Embryonic facial prominence (tissue), 1 donor: Measurements from ENCODE around the gene COX8C.

Experiments used
- DNase-seq: peaks from one replicate; pipeline ENCODE4 v3.0.0-alpha.2; 2016; ENCODE audit errors: extremely low spot score

The COX8C gene, protein sequence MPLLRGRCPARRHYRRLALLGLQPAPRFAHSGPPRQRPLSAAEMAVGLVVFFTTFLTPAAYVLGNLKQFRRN

DNA sequence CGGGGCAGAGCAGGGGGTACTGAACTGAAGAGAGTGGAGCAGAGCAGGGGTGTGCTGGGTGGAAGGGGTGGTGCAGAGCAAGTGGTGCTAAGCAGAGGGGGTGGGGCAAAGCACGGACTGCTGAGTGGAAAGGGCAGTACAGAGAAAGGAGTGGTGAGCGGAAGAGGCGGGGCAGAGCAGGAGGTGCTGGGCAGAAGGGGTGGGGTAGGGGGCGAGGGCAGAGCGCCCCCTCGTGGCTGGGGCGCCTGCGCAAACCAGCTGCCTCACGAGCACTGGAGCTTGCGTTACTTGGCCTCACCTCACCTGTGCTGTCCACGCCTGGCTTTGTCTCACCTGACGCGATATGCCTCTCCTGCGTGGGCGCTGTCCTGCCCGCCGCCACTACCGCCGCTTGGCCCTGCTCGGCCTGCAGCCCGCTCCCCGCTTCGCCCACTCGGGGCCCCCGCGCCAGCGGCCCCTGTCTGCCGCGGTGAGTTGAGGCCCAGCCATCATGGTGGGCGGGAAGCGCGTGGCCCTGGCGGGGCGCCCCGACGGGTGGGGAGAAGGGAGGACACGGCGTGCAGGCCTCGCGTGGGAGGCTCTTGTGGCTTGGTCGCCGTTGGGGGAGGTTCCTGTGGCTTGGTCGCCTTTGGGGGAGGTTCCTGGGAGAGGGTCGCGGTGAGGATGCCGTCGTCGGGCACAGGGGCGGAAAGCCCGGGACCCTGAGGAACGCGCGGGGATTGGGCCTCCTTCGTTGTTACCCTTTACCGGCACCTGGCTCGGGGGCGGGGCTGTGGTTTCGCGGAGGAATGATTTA lies at the start of gene COX8C:
COX8C (plus strand) TSS at position 257 of the 796 bp plus-strand sequence; CDS start at position 344, 87 bp downstream.
- no peak for DNase-seq

DNA sequence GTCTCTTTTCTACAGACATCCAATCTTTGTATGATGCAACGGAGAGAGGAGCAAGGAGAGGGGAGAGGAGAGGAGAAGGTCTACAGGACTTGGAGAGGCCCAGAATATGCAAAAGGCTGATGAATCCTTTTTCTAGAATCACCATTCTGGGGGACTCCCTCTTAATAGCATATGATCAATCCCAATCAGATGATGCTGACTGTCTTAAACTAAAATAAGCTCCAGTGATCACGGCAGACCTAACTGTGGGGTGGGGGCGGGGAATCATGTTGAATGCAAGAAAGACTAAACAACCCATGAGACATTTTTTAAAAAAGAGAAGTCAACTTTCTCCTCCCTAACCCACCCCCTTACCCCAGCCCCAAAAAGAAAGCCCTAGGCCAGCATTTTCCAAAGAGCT lies 47.6 kb upstream of the COX8C start:
- DNase-seq = no peak

DNA sequence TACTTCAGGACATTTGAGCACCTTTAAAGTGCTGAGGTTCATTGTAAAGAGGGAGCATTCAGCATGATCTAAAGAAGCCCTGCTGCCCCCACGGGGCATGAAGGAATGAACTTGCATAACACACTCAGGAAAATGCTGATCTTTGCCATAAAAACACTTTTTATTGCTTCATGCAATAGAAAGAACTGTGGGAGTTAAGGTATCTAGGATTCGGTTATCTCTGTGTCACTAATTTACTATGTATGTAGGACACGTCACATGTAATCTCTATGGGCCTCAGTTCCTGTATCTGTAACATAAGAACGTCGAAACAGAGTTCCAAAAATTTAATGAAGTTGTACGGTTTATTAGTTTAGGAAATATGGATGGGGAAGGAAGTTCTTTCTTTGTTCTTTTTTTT lies 47.1 kb upstream of the COX8C start:
- no peak for DNase-seq

DNA sequence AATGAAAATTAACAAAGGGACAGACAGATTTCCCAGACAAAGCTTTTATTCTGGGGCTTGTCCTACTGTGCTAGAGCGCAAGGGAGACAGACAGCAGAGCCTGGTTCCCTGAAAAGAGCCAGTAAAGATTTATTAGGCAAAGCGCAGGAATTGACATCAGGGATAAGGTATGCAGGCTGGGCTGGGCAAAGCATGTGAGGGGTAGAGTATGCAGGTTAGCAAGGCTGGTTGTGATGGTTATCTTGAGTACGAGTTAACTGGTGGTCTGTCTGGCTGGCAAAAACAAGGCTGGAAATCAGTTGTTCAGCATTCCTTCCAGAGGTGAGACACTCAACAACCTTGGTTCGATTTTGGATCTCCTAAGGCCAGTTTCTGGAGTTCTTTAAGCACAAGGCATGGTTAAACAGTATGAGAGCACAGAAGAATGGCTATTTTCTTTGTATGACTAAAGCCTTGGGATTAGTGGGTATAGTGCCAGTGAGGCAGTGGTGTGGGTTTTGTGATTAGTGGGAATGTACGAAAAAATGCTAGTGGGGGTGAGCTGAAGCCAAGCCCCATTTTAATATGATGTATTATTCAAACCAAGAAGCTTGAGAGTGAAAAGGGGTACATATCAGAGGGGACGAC lies 45.0 kb upstream of the COX8C start:
- no peak for DNase-seq

DNA sequence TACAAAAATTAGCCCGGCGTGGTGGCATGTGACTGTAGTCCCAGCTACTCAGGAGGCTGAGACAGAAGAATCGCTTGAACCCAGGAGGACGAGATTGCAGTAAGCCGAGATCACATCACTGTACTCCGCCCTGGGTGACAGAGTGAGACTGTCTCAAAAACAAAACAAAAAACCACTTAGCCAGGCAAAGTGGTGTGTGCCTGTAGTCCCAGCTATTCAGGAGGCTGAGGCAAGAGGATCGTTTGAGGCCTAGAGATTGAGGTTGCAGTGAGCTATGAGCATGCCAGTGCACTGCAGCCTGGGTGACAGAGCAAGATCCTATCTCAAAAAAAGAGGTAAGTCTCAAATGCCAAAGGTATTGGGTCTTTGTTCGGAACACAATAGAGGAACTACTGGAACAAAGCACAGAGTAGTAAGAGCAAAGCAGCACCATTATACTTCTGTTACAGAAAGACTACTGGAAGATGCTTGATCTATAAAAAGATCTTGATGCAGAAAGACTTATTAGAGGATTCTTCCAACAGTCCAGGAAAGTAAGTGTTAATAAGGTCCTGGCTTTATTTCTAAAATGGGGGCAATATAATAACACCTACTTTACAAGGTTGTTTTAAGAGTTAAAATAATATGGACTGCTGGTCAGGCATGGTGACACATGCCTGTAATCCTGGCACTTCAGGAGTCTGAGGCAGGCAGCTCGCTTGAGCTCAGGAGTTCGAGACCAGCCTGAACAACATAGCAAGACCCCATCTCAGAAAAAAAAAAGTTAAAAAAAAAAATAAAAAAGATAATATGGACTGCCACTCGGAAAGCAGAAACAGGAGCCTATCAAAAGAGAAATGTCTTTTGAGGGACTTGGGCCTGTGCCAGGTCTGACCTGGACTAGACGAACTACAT lies 44.0 kb upstream of the COX8C start:
- no peak for DNase-seq

DNA sequence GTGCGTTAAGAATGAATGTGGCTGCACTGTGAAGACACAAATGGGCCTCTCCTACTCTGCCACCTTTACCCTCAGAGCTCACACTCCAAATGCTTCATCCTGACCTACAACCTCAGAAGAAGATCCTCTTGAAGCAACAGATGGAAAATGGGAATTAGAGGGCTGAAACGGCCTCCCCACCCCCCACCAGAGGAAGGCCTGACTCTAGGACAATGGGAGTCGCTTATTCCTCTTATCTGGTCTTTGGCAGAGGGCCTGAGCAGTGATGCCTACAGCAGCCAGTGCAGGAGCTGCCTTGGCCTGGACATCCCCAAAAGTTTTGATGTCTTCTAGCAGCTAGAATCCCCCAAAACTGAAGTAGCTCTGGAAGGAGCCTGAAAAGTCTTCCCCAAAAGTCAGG lies 43.3 kb upstream of the COX8C start:
- DNase-seq = no peak

DNA sequence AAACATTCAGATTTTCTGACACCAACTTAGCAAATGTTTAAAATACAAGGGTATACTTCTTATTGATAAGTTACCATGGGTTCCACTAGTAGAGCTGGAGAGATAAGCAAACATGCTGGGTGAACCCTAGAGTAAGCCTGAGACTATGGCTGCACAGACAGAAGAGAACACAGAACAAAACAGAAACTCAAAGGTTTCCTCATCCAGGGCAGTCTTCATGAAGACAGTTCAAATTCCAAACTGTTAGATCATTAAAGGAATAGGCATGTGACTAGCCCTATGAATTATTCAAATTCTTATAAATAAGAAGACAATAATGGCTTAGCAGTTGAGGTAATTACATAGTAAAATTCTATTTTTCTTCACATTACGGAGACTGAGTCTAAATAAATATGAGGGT lies 42.2 kb upstream of the COX8C start:
- no peak for DNase-seq

DNA sequence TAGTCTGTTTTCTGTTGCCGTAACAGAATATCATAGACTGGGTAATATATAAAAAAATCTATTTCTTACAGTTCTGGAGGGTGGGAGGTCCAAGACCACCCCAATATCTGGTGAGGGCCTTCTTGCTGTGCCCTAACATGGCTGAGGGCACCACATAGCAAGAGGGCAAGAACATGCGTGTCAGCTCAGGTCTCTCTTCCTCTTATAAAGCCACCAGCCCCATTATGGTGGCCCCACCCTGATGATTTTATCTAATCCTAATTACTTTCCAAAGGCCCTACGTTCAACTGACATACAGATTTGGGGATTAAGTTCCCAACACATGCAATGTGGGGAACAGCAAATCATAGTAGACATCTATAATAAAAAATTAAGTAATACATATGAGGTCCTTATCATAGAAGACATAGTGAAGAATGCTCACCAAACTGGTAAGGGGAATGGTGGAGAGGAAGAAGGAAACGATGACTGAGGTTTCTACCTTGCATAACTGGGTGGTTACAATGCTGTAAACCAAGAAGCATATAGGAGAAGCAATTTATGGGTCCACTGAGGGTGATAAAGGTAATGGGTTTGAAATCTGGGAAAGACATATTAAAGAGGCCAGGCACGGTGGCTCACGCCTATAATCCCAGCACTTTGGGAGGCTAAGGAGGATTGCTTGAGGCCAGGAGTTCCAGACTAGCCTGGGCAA lies 41.1 kb upstream of the COX8C start:
- no peak for DNase-seq

DNA sequence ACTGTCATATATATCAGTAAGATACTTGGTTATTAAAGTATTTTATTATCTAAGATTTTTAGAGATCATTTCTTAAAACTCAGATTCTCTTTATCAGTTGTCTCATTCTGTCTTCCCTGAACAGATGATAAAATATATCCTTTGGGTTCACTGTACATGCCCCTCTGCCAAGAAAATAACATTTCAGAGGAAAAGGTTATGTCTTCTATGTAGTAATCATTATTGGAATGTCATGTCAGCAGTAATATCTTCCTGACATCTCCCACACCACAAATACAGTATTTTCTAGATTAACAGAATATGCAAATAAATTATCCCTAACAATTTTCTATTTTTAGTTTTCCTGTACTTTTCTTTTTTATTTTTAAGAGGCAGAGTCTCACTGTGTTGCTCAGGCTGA lies 40.2 kb upstream of the COX8C start:
- no peak for DNase-seq

DNA sequence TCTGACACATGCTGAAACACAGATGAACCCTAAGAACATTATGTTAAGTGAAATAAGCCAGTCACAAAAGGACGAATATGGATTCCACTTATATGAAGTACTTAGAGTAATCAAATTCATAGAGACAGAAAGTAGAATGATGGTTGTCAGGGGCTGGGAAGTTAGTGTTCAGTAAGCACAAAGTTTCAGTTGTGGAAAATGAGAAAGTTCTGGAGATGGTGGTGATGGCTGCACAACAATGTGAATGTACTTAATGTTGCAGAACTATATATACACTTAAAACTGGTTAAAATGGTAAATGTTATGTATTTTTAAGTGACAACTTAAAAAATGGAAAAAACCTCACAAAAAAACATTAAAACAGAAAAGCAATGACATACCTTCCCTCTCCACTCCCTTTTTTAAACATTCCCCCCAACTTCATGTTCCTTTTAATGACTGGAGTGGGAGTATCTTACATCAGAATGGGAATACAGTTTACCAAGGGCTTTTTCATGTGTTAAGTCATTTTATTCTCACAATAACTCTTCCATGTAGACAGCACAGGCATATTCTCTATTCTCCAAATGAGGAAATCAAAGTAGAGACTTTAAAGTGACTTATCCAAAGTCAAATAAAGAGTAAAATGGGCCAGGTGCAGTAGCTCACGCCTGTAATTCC lies 38.2 kb upstream of the COX8C start:
- DNase-seq = no peak

DNA sequence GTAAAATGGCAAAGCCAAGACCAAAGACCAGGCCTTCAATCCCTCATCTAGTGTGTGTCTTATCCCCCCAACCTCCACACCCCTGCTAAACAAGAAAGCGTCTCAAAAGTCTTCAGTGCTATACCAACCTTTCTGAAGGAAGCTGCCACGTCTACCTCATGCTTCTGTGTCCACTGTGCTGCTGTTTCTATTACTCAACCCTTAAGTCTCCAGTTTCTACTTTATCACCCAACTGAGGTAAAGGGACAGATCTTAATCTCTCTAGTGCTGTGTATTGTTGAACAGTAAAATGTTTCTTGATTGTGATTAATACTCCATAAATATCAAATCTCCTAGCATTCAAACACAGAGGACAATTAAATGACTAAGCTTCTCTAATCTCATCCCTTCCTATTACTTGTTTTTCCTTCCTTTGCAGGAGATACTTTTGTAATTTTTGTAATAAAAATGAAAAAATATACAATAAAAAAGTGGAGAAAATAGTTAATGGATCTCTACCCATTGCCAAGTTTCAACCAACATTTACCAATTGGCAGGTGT lies 37.5 kb upstream of the COX8C start:
- no peak for DNase-seq

DNA sequence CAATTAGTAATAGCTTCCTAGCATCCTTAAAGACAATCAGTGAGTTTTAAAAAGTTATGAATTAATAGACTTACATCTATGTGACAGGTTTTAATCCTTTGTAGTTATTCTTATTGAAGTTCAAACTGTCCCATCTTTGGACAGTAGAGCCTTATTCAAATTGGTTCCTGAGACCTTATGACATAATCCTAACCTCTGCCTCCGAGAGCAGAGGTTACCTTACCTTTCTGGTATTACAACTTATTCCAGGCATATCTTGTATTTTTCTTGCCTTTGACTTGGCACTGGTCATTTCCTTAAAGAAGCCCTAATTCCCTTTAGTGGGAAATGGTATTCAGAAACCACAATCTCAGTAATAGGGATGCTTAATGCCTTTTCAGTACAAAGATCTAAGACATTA lies 35.9 kb upstream of the COX8C start:
- DNase-seq = no peak

DNA sequence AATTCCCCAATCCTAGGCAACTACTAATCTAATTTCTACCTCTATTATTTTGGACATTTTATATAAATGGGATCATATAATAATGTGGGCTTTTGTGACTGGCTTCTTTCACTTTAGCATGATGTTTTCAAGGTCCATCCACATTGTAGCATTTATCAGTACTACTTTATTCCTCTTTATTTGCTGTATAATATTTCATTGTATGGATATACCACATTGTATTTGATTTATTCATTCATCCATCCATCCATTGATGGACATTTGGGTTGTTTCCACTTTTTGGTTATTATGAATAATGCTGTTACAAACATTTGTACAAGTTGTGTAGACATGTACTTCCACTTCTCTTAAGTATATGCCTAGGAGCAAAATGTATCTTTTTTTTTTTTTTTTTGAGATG lies 31.4 kb upstream of the COX8C start:
- DNase-seq = no peak

DNA sequence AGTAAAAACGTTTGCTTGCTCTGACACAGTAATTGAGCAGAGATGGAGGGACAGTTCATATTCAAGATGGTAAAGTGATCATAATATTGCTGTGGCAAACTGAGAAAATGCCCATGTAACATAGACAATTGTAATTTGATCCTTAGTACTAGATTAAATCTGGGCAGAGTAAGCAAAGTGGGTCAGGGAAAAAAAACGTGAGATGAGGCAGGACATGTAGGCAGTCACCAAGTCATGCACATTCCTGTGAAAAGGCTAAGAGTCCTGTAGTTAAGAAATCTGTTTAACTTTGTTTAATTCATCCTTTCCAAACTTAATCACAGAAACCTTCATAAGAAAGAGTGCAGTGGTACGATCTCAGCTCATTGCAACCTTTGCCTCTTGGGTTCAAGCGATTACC lies 30.3 kb upstream of the COX8C start:
- no peak for DNase-seq

DNA sequence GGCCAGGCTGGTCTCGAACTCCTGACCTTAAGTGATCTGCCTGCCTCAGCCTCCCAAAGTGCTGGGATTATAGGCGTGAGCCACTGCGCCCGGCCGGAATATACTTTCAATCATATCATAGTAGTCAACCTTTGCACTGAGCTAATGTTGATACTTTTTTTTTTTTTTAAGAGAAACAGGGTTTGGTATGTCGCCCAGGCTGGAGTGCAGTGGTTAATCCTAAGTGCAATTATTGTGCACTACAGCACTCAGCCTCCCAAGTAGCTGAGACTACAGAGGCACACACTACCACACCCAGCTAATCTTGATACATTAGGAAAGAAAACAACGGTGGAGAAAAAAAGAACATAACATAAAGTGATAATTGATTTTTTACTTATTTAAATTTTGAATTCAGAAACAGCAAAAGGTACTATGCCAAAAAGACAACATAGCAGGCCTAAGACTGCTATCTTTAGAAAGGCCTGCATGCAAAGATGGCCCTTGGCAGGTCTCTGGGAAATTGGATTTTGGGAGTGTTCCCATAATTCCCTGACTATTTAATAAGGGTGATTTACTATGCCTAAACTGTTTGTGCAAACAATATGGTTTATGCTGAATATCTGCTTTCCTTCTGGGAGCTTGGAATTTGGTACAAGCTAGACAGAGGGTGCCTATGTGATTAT lies 29.6 kb upstream of the COX8C start:
- DNase-seq = no peak

DNA sequence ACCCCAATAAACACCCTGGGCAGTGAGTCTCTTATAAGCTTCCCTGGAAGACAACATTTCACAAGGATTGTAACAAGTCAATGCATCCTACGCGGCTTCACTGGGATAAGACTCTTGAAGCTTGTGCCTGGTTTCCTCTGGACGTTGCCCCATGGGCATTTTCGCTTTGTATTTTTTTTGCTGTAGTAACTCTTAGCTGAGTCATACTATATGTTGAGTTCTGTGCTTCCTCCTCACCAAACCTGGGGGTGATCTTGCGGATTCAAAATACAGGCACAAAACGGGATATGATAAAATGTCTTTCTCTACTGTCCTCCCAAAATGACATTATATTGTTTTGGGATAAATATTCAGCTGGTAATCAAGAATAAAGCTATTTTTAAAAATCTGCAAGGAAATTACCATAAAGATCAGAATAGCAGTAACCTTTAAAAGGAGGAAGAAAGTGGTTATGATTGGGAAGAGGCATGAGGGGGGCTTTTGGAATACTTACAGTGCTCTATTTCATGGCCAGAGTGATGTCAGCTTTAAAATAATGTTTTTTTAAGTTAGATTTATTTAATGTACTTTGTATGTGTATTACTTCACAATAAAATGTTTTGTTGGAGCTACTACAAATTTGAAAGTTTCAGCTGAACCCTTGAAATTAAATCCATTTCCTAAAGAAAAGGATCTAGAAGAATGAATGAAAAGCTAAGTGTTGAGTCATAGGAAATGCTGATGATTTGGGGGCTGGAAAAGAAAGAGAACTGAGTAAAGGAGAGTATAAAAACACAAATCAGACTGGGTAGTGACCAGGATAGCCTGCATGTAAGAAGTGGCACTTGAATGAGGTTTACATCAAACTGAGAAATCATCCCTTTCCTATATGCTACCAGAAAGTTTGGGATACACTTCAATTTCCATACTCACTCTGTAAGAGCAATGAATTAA lies 28.8 kb upstream of the COX8C start:
- no peak for DNase-seq

DNA sequence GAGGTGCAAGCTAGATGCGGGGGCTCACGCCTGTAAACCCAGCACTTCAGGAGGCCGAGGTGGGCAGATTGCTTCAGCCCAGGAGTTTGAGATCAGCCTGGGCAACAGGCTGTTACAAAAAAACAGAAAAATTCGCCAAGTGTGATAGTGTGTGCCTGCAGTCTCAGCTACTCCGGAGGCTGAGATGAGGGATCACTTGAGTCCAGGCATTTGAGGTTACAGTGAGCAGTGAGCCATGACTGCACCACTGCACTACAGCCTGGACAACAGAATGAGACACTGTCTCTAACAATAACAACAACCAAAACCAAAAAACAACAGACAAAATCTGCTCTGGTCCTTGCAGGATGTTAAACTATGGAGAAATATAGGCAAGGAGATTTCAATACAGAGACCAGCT lies 28.1 kb upstream of the COX8C start:
- no peak for DNase-seq

DNA sequence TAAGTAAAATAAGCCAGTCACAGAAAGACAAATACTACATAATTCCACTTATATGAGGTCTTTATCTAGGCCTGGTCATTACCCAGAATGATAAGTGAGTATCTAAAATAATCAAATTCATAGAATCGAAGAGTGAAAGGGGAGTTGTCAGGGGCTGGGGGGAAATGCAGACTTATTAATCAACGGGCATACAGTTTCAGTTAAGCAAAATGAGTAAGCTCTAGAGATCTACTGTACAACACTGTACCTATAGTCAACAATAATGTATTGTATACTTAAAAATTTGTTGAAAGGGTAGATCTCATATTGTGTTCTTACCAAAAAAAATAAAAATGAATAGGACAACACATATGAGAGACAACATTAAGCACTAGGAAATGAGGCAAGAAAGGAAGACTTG lies 27.5 kb upstream of the COX8C start:
- no peak for DNase-seq

DNA sequence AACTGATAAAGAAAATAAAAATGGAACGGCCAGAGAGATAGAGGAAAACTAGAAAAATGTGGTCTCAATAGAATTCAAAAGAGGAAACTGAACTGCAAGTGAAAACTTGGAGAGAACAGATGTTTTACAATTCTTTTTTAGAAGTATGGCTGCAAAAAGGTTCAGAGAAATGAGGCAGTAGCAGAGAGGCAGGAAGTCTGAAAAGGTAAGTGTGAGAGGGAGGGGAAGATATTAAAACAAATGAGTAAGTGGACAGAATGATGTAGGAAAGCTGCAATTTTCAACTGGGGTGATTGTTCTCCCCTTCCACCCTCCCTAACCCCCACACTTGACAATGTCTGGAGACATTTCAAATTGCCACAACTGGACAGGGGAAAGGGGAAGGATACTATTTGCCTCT lies 27.0 kb upstream of the COX8C start:
- no peak for DNase-seq
